SU-DHL-6 (cell line): ENCODE measurements around the gene NAT8.
"Not testable (repeated sequence)": the region's sequence is repeated elsewhere in the genome, so short reads cannot be mapped to it uniquely, and the experiment has no call there.

ENCODE experiments used
- H2AFZ ChIP-seq: fragments of 200-600 bp; sonication (generic); 2 replicates; pipeline ENCODE4 v1.6.1; 2014; ENCODE audit warnings: low read depth, mild to moderate bottlenecking, moderate library complexity, mixed read lengths, antibody characterized with exemption, low read length; ENCODE audit not compliant: severe bottlenecking
- H3F3A ChIP-seq: fragments of 200-600 bp; shearing (Covaris generic); 2 replicates; pipeline ENCODE4 v1.6.0; 2016; ENCODE audit warnings: antibody characterized with exemption, mild to moderate bottlenecking; ENCODE audit not compliant: insufficient read depth
- H3K27ac ChIP-seq: fragments of 200-600 bp; sonication (generic); 2 replicates; pipeline ENCODE4 v1.5.1; 2016; ENCODE audit warnings: low read depth, mild to moderate bottlenecking, low read length, moderate library complexity, mixed read lengths
- H3K27me3 ChIP-seq: fragments of 200-600 bp; sonication (generic), shearing (Covaris generic); 2 replicates; pipeline ENCODE4 v1.6.0; 2014; ENCODE audit warnings: mild to moderate bottlenecking, low read length
- H3K36me3 ChIP-seq: fragments of 200-600 bp; sonication (generic); 2 replicates; pipeline ENCODE4 v1.6.1; 2014; ENCODE audit warnings: mild to moderate bottlenecking, low read length, mixed read lengths
- H3K4me2 ChIP-seq: fragments of 300-600, 200-600 bp; shearing (Covaris generic), sonication (generic); 2 replicates; pipeline ENCODE4 v1.6.0; 2014; ENCODE audit warnings: low read length, low read depth, mild to moderate bottlenecking; ENCODE audit not compliant: poor library complexity, severe bottlenecking
- H3K4me3 ChIP-seq: fragments of 200-600 bp; sonication (generic); 2 replicates; pipeline ENCODE4 v1.5.1; 2014; ENCODE audit warnings: antibody characterized with exemption, low read length, mild to moderate bottlenecking, mixed read lengths; ENCODE audit not compliant: insufficient read depth, poor library complexity, severe bottlenecking
- H3K79me2 ChIP-seq: fragments of 200-600 bp; sonication (generic); 2 replicates; pipeline ENCODE4 v1.6.1; 2014; ENCODE audit warnings: mild to moderate bottlenecking, low read length, moderate library complexity; ENCODE audit not compliant: insufficient read depth
- H3K9ac ChIP-seq: fragments of 200-600 bp; sonication (generic); 2 replicates; pipeline ENCODE4 v1.7.0; 2014; ENCODE audit warnings: mild to moderate bottlenecking, low read length
- H3K9me2 ChIP-seq: fragments of 200-600 bp; sonication (generic); replicated peaks from 2 replicates; pipeline ENCODE4 v1.6.1; 2014; ENCODE audit warnings: low read length; ENCODE audit not compliant: insufficient read depth
- H3K9me3 ChIP-seq: fragments of 200-600 bp; sonication (generic); 2 replicates; pipeline ENCODE4 v1.6.1; 2014; ENCODE audit warnings: low read length, mixed read lengths; ENCODE audit not compliant: insufficient read depth
- H4K20me1 ChIP-seq: fragments of 200-600 bp; sonication (generic); 2 replicates; pipeline ENCODE4 v1.6.1; 2014; ENCODE audit warnings: low read depth, mild to moderate bottlenecking, antibody characterized with exemption, low read length, moderate library complexity, mixed read lengths
- CTCF ChIP-seq: fragments of 200-600 bp; sonication (generic); IDR thresholded peaks from one replicate; pipeline ENCODE4 v1.5.1; 2017; ENCODE audit warnings: antibody characterized with exemption, mild to moderate bottlenecking, low read length, moderate library complexity; ENCODE audit not compliant: insufficient read depth, poor library complexity, severe bottlenecking

NAT8 gene

GRCh38 chr2:73679951-73680571, 37.8 kb upstream of the NAT8 start:
- H3K27me3 ChIP-seq, H3K79me2 ChIP-seq, H3K4me2 ChIP-seq, H2AFZ ChIP-seq, H3K9ac ChIP-seq, H3K36me3 ChIP-seq, H3K27ac ChIP-seq, H3K9me3 ChIP-seq, H3K9me2 ChIP-seq, H4K20me1 ChIP-seq, H3F3A ChIP-seq, H3K4me3 ChIP-seq: not testable (repeated sequence)
- TF ChIP-seq CTCF: peak; percentile 49

- H3K4me3 ChIP-seq, H3K36me3 ChIP-seq, H3K27ac ChIP-seq, H3K79me2 ChIP-seq, H3K4me2 ChIP-seq, H3K9me2 ChIP-seq, H3K9me3 ChIP-seq, H3K9ac ChIP-seq, H2AFZ ChIP-seq, H3K27me3 ChIP-seq, H4K20me1 ChIP-seq, H3F3A ChIP-seq: not testable (repeated sequence)
These were observed 37.0 kb upstream of the NAT8 start for GRCh38 chr2:73679237-73679636.

- H3K36me3 ChIP-seq, H3K27me3 ChIP-seq, H2AFZ ChIP-seq, H3K9me2 ChIP-seq, H3K9me3 ChIP-seq, H4K20me1 ChIP-seq, H3K27ac ChIP-seq, H3K9ac ChIP-seq, H3F3A ChIP-seq, H3K4me3 ChIP-seq, H3K4me2 ChIP-seq, H3K79me2 ChIP-seq: not testable (repeated sequence)
These were observed 35.8 kb upstream of the NAT8 start for GRCh38 chr2:73678008-73678407.

- H4K20me1 ChIP-seq, H3K79me2 ChIP-seq, H3K27ac ChIP-seq, H3K9me2 ChIP-seq, H3K4me2 ChIP-seq, H3K4me3 ChIP-seq, H3K27me3 ChIP-seq, H3K9ac ChIP-seq, H3K9me3 ChIP-seq, H3K36me3 ChIP-seq, H3F3A ChIP-seq, H2AFZ ChIP-seq: not testable (repeated sequence)
These were observed 34.0 kb upstream of the NAT8 start for GRCh38 chr2:73676211-73676610.

- not testable (repeated sequence) for H3K36me3 ChIP-seq, H3K79me2 ChIP-seq, H3K27ac ChIP-seq, H3K9ac ChIP-seq, H3K9me3 ChIP-seq, H3K4me2 ChIP-seq, H3K9me2 ChIP-seq, H3K4me3 ChIP-seq, H2AFZ ChIP-seq, H4K20me1 ChIP-seq, H3K27me3 ChIP-seq, H3F3A ChIP-seq
These were observed 32.5 kb upstream of the NAT8 start for GRCh38 chr2:73674696-73675157.

- H3K27ac ChIP-seq: not testable (repeated sequence)
These were observed 27.8 kb upstream of the NAT8 start for GRCh38 chr2:73669976-73670375.

GRCh38 chr2:73667239-73667638, 25.0 kb upstream of the NAT8 start:
- not testable (repeated sequence) for H3K9ac ChIP-seq, H2AFZ ChIP-seq, H4K20me1 ChIP-seq, H3K9me2 ChIP-seq, H3F3A ChIP-seq, H3K4me2 ChIP-seq, H3K27ac ChIP-seq, H3K79me2 ChIP-seq, H3K27me3 ChIP-seq, H3K4me3 ChIP-seq, H3K36me3 ChIP-seq, H3K9me3 ChIP-seq

More at GRCh38 chr2:73669976-73670375, 27.8 kb upstream of the NAT8 start:
- not testable (repeated sequence) for H3K36me3 ChIP-seq, H3K9ac ChIP-seq, H3K4me2 ChIP-seq, H2AFZ ChIP-seq, H3K27me3 ChIP-seq, H3F3A ChIP-seq, H4K20me1 ChIP-seq, H3K79me2 ChIP-seq, H3K9me3 ChIP-seq, H3K9me2 ChIP-seq, H3K4me3 ChIP-seq
